Hematopoietic multipotent progenitor cell treated with erythropoietin and hydrocortisone succinate and interleukin-3 and kit ligand, for 6 days (in vitro differentiated cells): ENCODE results near the gene AIG1.
"Not testable (repeated sequence)": the region's sequence is repeated elsewhere in the genome, so short reads cannot be mapped to it uniquely, and the experiment has no call there.

Experiments used
- DNase-seq: peaks from one replicate; pipeline ENCODE4 v3.0.0-alpha.2; 2015

The AIG1 gene

GRCh38 chr6:143059663-143060353, 881 bp upstream of the AIG1 start:
- DNase-seq = peak; percentile 27

DNA sequence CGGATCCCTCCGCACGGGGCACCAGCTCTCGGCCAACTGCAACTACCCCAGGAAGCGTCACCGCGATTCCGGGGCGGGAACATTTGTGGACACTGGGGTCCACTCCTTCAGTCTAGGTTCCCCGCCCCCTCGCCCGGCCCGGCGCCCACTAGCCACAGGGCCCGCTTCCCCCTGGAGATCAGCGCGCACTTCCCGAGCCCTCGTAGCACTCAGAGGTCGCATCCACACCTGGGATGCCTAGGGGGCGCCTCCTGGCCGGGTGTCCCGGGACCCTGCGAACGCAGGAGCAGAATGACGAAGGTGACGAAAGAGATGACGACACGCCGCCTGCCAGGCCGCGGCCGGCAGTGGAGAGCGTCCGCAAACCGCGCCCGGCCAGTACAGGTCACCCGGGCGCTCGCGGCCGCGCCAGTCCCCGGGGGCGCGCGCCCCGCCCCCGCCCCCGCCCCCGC, 309 bp upstream of the AIG1 start:
- peak; percentile 87 for DNase-seq

DNA sequence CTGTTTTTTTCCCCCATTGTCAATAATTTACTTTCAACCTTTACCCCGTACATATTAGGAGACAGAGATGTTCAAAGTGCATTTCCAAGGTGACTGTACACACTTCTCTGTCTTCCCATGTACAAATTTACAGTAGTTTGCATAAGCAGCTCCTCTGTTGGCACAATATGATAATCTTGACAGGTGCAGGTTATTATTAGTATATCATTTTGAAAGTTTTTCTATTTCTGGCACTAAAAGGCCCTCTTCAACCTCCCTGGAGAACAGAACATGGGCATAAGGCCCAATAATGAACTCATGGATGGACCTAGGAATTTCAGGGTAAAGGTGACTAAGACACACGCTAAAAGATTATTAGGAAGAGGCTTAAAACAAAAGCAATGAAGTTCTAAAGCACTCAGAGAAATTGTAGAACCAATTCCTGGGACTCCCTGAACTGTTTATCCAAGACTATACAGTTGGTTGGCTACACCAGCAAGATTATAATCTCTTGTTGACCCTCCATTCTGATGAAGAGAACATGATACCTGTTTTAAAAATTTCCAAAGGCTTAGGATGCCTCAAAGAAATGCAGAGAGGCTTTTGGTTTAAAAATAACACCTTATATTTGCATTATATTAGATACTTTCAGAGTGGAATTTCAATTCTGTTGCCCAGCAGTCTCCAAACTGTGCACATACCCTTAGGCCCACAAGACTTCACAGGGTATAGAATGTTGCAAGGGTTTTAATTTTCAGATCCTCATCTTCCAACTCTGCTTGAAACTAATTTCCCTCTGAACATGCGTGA, 1.1 kb downstream of the AIG1 start:
- no peak for DNase-seq

- DNase-seq = no peak
Measured at GRCh38 chr6:143062551-143062950, 1.9 kb downstream of the AIG1 start.

- DNase-seq = no peak
Measured at GRCh38 chr6:143063631-143064030, 2.9 kb downstream of the AIG1 start.

- DNase-seq = no peak
Measured at GRCh38 chr6:143064271-143064670, 3.6 kb downstream of the AIG1 start.

DNA sequence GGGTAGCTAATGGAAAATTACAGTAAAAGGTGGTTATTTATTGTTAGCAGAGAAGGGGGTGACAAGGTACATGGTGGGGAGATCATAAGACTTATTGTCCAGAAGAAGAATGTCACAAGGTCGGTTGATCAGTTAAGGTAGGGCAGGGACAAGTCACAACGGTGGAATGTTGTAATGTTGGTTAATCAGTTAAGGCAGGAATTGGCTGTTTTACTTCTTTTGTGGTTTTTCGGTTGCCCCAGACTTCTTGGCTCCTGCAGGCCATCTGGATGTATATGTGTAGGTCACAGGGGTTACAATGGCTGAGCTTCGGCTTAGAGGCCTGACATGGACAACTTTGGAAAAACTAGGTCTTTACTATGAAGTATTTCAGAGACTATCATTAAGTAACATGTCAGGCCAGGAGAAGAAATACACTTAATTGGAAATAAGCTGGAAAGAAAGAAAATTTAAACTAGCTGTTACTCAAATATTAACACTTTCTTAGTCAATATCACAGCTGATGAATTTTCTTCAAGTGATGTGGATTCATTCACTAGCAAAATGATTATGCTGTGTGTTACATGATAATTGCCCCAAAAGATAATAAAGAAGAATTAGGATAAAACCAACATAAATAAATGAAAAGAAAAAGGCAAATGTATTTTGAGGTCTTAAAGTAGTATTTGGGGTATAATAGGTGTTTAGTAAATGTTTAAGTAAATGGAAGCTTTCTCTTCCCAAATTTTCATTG, 4.4 kb downstream of the AIG1 start:
- peak; percentile 88 for DNase-seq

GRCh38 chr6:143068001-143068400, 7.3 kb downstream of the AIG1 start:
- DNase-seq = no peak

GRCh38 chr6:143074101-143074500, 13.4 kb downstream of the AIG1 start:
- no peak for DNase-seq

GRCh38 chr6:143074670-143075318, 14.1 kb downstream of the AIG1 start:
- no peak for DNase-seq

- DNase-seq = no peak
Measured at GRCh38 chr6:143078468-143079324, 18.0 kb downstream of the AIG1 start.

DNA sequence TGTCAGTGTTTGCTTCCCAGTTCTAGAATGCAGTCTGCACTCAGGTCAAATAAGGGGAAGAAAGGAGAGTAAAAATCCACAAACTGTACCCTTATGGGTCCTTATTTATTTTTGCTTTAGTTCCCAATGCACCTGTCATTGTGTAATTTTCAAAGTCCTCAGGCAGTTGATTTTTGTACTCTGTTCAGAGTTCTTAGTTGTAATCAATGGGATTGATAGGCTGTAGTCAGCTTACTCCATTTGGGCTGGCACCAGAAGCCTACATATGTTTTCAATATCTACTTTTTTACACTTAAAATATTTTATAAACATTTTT, 18.6 kb downstream of the AIG1 start:
- no peak for DNase-seq

DNA sequence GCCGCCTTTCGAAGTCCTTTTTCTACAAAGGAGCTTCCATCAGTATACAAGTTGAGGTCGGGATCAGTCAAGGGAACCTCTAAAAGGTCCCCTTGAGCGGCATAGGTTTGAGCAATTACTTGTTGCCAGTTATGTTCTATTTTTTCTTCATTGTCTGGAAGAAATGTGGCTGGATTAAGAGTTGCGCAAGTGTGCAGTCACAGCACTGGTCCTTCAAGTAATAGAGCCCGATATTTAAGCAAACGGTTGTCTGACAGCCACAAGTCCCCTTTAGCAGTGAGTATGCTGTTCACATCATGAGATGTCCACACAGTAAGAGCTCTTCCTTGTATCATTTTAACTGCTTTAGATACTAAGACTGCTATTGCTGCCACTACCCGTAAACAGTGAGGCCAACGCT, 21.6 kb downstream of the AIG1 start:
- not testable (repeated sequence) for DNase-seq

GRCh38 chr6:143084019-143084418, 23.3 kb downstream of the AIG1 start:
- DNase-seq = not testable (repeated sequence)

DNA sequence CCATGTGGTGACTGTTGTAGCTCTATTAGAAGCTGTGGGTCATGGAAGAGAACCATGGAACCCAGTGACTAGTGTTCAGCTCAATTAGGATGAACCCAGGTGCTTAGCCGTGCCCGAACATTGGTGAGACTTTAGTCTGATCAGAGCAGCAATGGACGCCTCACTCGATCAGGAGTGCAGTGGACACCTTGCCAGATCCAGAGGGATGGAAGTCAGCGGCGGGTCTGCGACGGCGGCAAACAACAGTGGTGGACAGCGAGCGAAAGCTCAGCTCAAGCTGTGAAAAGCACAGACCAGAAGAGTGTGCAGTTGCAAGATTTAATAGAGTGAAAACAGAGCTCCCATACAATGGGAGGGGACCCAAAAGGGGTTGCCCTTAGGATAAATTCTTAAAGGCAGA, 26.6 kb downstream of the AIG1 start:
- not testable (repeated sequence) for DNase-seq

- DNase-seq = no peak
Measured at GRCh38 chr6:143087856-143088255, 27.2 kb downstream of the AIG1 start.

DNA sequence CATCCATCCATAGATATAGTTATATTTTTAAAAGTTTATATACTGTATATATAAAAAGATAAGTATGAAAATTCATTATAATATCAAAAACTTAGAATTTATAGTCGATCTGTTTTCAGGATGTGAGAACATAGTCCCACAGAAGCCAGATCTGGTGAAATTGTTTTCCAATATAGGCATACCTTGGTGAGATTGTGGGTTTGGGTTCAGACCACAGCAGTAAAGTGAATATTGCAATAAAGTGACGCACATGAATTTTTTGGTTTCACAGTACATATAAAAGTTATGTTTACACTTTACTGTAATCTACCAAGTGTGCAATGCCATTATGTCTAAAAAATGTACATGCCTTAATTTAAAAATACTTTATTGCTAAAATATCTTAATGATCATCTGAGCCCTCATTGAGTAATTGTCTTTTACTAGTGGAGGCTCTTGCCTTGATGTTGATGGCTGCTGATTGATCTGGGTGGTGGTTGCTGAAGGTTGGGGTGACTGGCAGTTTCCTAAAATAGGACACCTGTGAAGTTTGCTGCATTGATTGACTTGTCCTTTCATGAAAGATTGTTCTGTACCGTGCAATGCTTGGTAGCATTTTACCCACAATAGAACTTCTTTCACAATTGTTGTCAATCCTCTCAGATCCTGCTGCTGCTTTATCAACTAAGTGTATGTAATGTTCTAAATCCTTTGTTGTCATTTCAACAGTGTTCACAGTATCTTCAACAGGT, 29.8 kb downstream of the AIG1 start:
- no peak for DNase-seq

DNA sequence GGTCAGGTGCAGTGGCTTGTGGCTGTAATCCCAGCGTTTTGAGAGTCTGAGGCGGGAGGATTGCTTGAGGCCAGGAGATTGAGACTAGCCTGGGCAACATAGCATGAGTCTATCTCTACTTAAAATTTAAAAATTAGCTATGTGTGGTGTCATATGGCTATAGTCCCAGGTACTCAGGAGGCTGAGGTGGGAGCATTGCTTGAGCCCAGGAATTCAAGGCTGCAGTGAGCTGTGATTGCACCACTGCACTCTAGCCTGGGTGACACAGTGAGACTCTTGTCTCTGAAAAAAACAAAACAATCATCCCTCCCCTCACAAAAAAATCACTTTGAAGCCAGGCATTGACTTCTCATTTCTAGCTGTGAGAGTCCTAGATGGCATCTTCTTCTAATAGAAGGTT, 32.1 kb downstream of the AIG1 start:
- no peak for DNase-seq

- no peak for DNase-seq
Measured at GRCh38 chr6:143093290-143093689, 32.6 kb downstream of the AIG1 start.

GRCh38 chr6:143096403-143096802, 35.7 kb downstream of the AIG1 start:
- DNase-seq = no peak

DNA sequence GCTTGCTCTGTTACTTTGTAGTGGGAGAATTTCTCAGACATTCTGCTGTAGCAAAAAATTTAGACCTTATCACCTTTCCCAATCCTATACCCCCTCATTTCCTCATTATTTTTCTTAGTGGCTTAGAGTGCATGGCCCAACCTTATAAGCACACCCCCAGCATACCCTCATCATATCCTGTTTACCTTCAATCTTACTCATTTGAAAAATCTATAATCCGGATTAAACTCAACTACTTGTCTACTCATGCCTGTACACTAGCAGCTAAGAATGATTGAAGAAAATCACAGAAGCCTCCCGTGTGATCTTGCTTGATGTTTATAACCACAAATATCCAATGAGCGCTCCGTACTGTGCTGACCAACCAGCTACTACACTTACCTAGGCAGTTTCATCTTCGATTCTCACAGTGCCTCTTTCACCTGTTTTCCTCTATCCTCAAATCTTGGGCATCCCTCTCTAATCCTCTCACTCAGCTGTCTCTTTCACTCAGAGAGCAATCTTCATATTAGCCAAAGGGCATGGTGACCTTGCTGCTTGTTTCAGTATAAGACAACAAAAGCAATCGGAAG, 36.6 kb downstream of the AIG1 start:
- DNase-seq = no peak
